Measurements from ENCODE around the gene LIG3. TPM values are rescaled to one million over a fixed set of nuclear protein-coding genes. Genes with fewer than 3 reads are reported as not detected.
A peak's percentile ranks its signal among the peaks of the same experiment; 100 is the strongest.

Gene LIG3
- polyA plus RNA-seq, 3 donors = 6.0 to 14.6 (median 7.5) TPM

DNA sequence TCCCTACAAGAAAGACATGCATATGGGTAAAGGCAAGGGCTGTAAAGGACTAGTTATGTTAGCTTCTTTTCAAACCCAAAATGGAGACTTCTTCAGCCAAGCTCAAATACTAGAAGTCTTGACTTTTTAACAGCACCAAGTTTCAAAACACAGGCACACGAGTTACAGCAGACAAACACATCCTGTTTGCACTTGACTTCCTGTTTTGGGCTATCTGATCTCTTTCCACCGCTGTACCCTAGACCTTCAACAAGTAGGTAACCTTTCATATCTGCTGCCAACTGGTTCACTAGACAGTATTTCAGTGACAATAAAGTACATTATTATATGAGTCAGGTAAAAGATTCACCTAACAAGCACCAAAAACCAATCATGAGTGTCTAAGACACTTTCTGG is 70.9 kb downstream of the LIG3 start:
- DNase-seq = peak; percentile 73 to 85 (median 80)
- Histone ChIP-seq H3K27ac (ENCODE audit: low read depth in 1 of 2, low read length in 2 of 2) (peak overlapping the region; percentile 80 to 91), H3K4me2 (replicated peaks; ENCODE audit: extremely low read depth, low read length, poor library complexity, severe bottlenecking) (peak overlapping the region; percentile 72), H4K20me1 (ENCODE audit: insufficient read depth, low read length) (no peaks in the 10 kb centered on the region), H3K36me3 (replicated peaks in 1 of 2; ENCODE audit: control insufficient read depth in 1 of 2, insufficient read depth in 2 of 2, low read length in 2 of 2) (no peaks in the 10 kb centered on the region), H3K79me2 (ENCODE audit: insufficient read depth, low read length) (peaks cover 78% of the 10 kb centered on the region), H3K4me1 (ENCODE audit: control insufficient read depth in 1 of 2, insufficient read depth in 2 of 2, low read length in 2 of 2) (peaks cover 44 to 46% of the 10 kb centered on the region in 2 donors), H3K4me3 (replicated peaks in 1 of 3; ENCODE audit: low read depth in 2 of 3, low read length in 3 of 3) (peak overlapping the region; percentile 34 to 66 (median 63)), H3K9me3 (replicated peaks in 1 of 2; ENCODE audit: control insufficient read depth in 1 of 2, insufficient read depth in 1 of 2, low read length in 2 of 2) (no peaks in the 10 kb centered on the region), H2AFZ (ENCODE audit: insufficient read depth, low read depth, low read length, poor library complexity, severe bottlenecking) (peak overlapping the region; percentile 54), H3K9ac (ENCODE audit: insufficient read depth, low read length, poor library complexity, severe bottlenecking) (peak overlapping the region; percentile 58), H3K27me3 (ENCODE audit: control insufficient read depth in 2 of 2, insufficient read depth in 2 of 2, low read length in 2 of 2) (no peaks in the 10 kb centered on the region)
- Mint-ChIP-seq H3K36me3 (peaks cover 16 to 26% of the 10 kb centered on the region in 2 donors), H3K4me1 (peaks cover 57% of the 10 kb centered on the region), H3K27me3 (ENCODE audit: low read depth in 3 of 3) (peaks cover 0 to 2% (median 0%) of the 10 kb centered on the region in 3 donors), H3K4me3 (peak overlapping the region; percentile 55 to 90), H3K27ac (peak overlapping the region; percentile 90 to 98 (median 94)), H3K9me3 (peaks cover 0 to 3% (median 0%) of the 10 kb centered on the region in 7 donors)
- TF ChIP-seq, protein P1, sequence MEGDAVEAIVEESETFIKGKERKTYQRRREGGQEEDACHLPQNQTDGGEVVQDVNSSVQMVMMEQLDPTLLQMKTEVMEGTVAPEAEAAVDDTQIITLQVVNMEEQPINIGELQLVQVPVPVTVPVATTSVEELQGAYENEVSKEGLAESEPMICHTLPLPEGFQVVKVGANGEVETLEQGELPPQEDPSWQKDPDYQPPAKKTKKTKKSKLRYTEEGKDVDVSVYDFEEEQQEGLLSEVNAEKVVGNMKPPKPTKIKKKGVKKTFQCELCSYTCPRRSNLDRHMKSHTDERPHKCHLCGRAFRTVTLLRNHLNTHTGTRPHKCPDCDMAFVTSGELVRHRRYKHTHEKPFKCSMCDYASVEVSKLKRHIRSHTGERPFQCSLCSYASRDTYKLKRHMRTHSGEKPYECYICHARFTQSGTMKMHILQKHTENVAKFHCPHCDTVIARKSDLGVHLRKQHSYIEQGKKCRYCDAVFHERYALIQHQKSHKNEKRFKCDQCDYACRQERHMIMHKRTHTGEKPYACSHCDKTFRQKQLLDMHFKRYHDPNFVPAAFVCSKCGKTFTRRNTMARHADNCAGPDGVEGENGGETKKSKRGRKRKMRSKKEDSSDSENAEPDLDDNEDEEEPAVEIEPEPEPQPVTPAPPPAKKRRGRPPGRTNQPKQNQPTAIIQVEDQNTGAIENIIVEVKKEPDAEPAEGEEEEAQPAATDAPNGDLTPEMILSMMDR (IDR thresholded peaks at IDR 0.05) = no peak
- intact Hi-C loops (cut with micrococcal nuclease) = loop anchor here in 1 of 2 donors (5.0 kb wide), 1 partner anchor 36 kb away; no protein-coding TSS in a partner anchor
- 0% methylated on average over 1 of the region's 2 CpGs for WGBS (ENCODE audit: insufficient coverage)

DNA sequence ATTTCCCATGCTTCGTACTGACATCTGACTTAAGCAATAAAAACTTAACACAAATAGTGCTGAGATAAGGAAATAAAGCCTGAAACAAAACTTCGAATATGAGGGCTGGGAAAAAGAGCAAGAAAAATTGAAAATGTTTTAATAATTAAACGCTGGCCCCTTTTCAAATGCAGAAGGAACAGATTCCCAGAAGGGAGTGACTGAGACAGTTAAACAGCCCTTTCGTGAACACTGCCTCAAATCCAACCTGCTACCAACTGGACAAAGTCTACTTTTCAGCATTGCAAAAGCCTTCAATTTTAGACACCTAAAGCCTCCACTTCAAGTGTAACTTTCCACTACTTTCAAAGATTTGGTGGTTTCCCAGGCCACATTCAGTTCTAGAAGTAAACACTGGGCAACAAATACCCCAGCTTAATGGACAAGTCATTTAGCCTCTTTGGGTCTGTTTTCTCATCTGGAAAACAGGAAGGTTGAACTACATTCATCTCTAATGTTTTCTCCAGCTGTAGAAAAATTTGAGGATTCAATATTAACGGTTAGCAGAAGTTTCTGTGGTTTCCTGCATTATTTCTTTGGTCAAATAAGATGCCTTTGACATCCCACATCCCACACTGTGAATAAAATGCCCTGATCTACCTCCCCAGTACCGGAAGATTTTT is 71.4 kb downstream of the LIG3 start:
- H3K4me2 ChIP-seq (replicated peaks; ENCODE audit: extremely low read depth, low read length, poor library complexity, severe bottlenecking) = peak overlapping the region; percentile 72
- peak overlapping the region; percentile 58 for H3K9ac ChIP-seq (ENCODE audit: insufficient read depth, low read length, poor library complexity, severe bottlenecking)
- H3K27ac ChIP-seq (ENCODE audit: low read depth in 1 of 2, low read length in 2 of 2) = peak overlapping the region; percentile 80 to 91
- H3K36me3 Mint-ChIP-seq = peaks cover 16 to 27% of the 10 kb centered on the region in 2 donors
- peaks cover 0 to 3% (median 0%) of the 10 kb centered on the region in 7 donors for H3K9me3 Mint-ChIP-seq
- WGBS (ENCODE audit: insufficient coverage) = 0% methylated on average over 1 of the region's 6 CpGs
- peak overlapping the region; percentile 55 to 90 for H3K4me3 Mint-ChIP-seq
- H3K4me1 Mint-ChIP-seq = peaks cover 55% of the 10 kb centered on the region
- peaks cover 39 to 40% of the 10 kb centered on the region in 2 donors for H3K4me1 ChIP-seq (ENCODE audit: control insufficient read depth in 1 of 2, insufficient read depth in 2 of 2, low read length in 2 of 2)
- H3K36me3 ChIP-seq (replicated peaks in 1 of 2; ENCODE audit: control insufficient read depth in 1 of 2, insufficient read depth in 2 of 2, low read length in 2 of 2) = no peaks in the 10 kb centered on the region
- H3K27me3 ChIP-seq (ENCODE audit: control insufficient read depth in 2 of 2, insufficient read depth in 2 of 2, low read length in 2 of 2) = no peaks in the 10 kb centered on the region
- H3K27me3 Mint-ChIP-seq (ENCODE audit: low read depth in 3 of 3) = peaks cover 0 to 2% (median 0%) of the 10 kb centered on the region in 3 donors
- intact Hi-C loops (cut with micrococcal nuclease) = loop anchor here in 1 of 2 donors (5.0 kb wide), 1 partner anchor 36 kb away; no protein-coding TSS in a partner anchor
- H3K79me2 ChIP-seq (ENCODE audit: insufficient read depth, low read length) = peaks cover 75% of the 10 kb centered on the region
- peak in 2 of 3 donors; percentile 45 to 48 for DNase-seq
- TF ChIP-seq, protein P1 (IDR thresholded peaks at IDR 0.05) = no peak
- no peaks in the 10 kb centered on the region for H4K20me1 ChIP-seq (ENCODE audit: insufficient read depth, low read length)
- H2AFZ ChIP-seq (ENCODE audit: insufficient read depth, low read depth, low read length, poor library complexity, severe bottlenecking) = peak overlapping the region; percentile 54
- H3K4me3 ChIP-seq (replicated peaks in 1 of 3; ENCODE audit: low read depth in 2 of 3, low read length in 3 of 3) = peak overlapping the region; percentile 34 to 66 (median 63)
- peak overlapping the region; percentile 90 to 98 (median 94) for H3K27ac Mint-ChIP-seq
- no peaks in the 10 kb centered on the region for H3K9me3 ChIP-seq (replicated peaks in 1 of 2; ENCODE audit: control insufficient read depth in 1 of 2, insufficient read depth in 1 of 2, low read length in 2 of 2)

Measured in CD14-positive monocyte (primary cell).